Mesothelial cell of epicardium (in vitro differentiated cells): ENCODE results near the gene SETBP1. TPM values are rescaled to one million over a fixed set of nuclear protein-coding genes. Genes with fewer than 3 reads are reported as not detected.

Source experiments
- DNase-seq, 2 experiments: peaks; one replicate each; pipeline ENCODE4 v3.0.0; 2021; ENCODE audit warnings: low spot score in 2 of 2; ENCODE audit not compliant: unreplicated experiment in 2 of 2
- H3K27ac Mint-ChIP-seq: 2 replicates; pipeline ENCODE4 v1.8.0; 2021; ENCODE audit warnings: mixed read lengths
- H3K27me3 Mint-ChIP-seq: 2 replicates; pipeline ENCODE4 v1.8.0; 2021; ENCODE audit warnings: low read depth, mixed read lengths
- H3K36me3 Mint-ChIP-seq: 2 replicates; pipeline ENCODE4 v1.8.0; 2021; ENCODE audit warnings: mixed read lengths
- H3K4me1 Mint-ChIP-seq: 2 replicates; pipeline ENCODE4 v1.8.0; 2021; ENCODE audit warnings: mixed read lengths
- H3K4me3 Mint-ChIP-seq: 2 replicates; pipeline ENCODE4 v1.8.0; 2021; ENCODE audit warnings: mild to moderate bottlenecking, moderate library complexity, mixed read lengths
- H3K9me3 Mint-ChIP-seq: 2 replicates; pipeline ENCODE4 v1.8.0; 2021; ENCODE audit warnings: mixed read lengths
- total RNA-seq: library from RNA; stranded (reverse); gene quantifications from 3 replicates; pipeline ENCODE4 v1.2.1, GENCODE V29; 2021
- TF ChIP-seq, protein P1 (sequence below): fragments of 200-600 bp; sonication (generic); IDR thresholded peaks from one replicate; pipeline ENCODE4 v1.5.0; 2021; ENCODE audit warnings: antibody characterized with exemption; ENCODE audit not compliant: unreplicated experiment

The SETBP1 gene
- total RNA-seq, 1 donor from 2014 or later, result 47.7 TPM

DNA sequence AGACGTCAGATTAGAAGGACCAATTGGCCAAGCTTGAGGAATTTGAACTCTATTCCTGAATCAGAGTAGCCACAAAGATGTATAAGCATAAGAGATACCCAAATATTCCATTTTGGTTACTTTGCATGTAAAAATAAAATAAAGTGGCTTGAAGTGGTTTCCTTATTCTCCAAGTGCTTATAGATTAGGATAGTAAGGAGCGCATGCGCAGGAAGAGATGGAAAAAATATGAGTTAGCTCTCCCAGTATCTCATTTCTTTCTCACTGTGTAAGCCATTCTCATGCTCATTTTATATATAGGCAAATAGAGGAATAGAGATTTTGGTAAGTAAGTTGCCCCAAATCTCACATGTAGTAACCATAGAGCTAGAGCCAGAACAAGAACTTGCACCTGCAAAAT is 241.3 kb downstream of the SETBP1 start:
- DNase-seq, result no peak
- Mint-ChIP-seq H3K27ac (no peak overlapping the region), H3K27me3 (no peaks in the 10 kb centered on the region), H3K4me3 (no peak overlapping the region), H3K9me3 (no peaks in the 10 kb centered on the region), H3K4me1 (no peaks in the 10 kb centered on the region), H3K36me3 (no peaks in the 10 kb centered on the region)
- TF ChIP-seq, protein P1, sequence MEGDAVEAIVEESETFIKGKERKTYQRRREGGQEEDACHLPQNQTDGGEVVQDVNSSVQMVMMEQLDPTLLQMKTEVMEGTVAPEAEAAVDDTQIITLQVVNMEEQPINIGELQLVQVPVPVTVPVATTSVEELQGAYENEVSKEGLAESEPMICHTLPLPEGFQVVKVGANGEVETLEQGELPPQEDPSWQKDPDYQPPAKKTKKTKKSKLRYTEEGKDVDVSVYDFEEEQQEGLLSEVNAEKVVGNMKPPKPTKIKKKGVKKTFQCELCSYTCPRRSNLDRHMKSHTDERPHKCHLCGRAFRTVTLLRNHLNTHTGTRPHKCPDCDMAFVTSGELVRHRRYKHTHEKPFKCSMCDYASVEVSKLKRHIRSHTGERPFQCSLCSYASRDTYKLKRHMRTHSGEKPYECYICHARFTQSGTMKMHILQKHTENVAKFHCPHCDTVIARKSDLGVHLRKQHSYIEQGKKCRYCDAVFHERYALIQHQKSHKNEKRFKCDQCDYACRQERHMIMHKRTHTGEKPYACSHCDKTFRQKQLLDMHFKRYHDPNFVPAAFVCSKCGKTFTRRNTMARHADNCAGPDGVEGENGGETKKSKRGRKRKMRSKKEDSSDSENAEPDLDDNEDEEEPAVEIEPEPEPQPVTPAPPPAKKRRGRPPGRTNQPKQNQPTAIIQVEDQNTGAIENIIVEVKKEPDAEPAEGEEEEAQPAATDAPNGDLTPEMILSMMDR, result no peak

DNA sequence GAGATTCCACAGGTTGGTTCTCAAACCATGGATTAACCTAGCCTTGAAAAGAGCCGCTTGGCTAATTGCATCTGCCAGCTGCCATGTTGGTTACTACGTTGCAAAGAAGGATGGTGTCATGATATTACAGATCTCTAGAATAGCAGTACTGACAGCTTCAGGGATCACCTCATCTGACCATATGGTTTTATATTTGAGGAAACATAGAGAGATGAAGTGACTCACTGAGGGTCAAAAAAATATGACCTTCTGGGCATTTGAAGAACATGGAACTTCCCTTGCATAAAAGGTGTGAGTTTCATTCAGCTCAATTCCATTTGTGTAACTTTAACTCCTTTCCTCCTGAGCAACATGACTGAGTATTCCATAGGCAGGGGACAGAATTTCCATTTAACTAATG is 242.3 kb downstream of the SETBP1 start:
- H3K4me1 Mint-ChIP-seq, result no peaks in the 10 kb centered on the region
- H3K27ac Mint-ChIP-seq, result no peak overlapping the region
- no peaks in the 10 kb centered on the region for H3K9me3 Mint-ChIP-seq
- H3K36me3 Mint-ChIP-seq, result no peaks in the 10 kb centered on the region
- H3K27me3 Mint-ChIP-seq, result no peaks in the 10 kb centered on the region
- no peak overlapping the region for H3K4me3 Mint-ChIP-seq
- TF ChIP-seq, protein P1, result no peak
- no peak for DNase-seq

DNA sequence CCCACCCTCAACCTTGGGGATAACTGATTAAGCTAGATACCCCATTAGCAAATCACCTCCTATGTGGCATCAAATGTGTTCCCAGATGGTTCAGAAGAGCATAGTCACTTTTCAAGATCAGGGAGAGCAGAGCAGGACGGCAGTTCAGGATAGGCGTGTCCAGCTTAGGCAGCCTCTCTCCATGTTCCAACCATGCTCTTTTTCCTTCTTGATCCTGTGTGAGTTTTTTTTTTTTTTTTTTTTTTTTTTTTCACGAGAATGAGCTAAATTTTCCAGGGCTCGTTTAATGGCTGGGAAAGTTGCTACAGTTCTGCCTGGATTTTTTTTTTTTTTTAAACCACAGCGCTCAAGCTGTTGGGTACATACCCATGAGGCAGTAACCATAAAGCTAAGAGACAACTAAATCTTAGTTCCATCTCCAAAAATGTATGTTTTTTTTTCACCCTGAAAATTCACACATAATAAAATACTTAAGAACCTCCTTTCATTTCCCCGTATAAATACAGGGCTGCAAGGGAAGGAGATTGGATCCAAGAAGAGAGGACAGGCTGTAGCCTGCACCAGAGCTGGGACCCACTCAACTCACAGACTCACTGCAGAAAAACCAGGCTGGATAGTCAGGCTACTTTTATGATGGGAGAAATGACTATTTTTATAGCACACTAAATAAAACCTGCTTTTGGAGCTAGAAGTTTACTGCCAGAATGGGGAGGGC is 244.3 kb downstream of the SETBP1 start:
- no peak for DNase-seq
- no peaks in the 10 kb centered on the region for H3K4me1 Mint-ChIP-seq
- TF ChIP-seq, protein P1, result no peak
- peaks cover 5% of the 10 kb centered on the region for H3K9me3 Mint-ChIP-seq
- no peak overlapping the region for H3K27ac Mint-ChIP-seq
- no peak overlapping the region for H3K4me3 Mint-ChIP-seq
- no peaks in the 10 kb centered on the region for H3K27me3 Mint-ChIP-seq
- H3K36me3 Mint-ChIP-seq, result peaks cover 2% of the 10 kb centered on the region

DNA sequence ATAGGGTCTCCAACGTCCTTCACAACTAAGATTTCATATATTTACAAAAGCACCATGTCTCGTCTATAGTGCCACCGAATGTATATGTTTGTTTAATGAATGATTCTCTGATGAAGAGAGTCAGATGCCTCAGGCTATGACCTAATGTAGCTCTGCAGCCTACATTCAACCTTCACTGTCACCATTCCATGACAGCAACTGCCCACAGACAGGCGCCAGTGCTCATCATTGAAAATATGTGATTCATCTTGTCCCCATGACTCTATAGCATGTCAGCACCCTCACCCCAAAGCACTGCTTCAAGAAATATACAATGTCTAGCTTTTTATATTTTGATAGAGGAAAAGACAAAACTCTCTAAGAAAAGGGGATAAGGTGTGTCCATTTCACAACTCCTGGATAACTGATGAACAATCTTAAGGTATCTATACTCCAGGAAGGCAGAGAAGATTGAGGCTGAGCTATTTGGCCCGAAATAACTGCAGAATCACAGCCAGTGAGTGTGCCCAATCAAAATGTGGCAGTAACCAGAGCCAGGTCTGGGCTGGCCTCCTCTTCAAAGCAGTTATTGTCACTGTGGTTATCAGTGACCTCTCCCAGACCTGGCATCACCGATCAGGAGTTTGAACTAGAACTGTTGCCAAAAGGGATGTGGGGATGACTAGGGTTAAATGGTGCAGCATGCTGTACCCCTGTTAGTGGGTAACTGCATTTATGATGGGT is 246.6 kb downstream of the SETBP1 start:
- Mint-ChIP-seq H3K4me1 (no peaks in the 10 kb centered on the region), H3K4me3 (no peak overlapping the region), H3K36me3 (peaks cover 24% of the 10 kb centered on the region), H3K27ac (no peak overlapping the region), H3K27me3 (no peaks in the 10 kb centered on the region), H3K9me3 (peaks cover 26% of the 10 kb centered on the region)
- TF ChIP-seq, protein P1, result no peak
- DNase-seq, result no peak

- no peak overlapping the region for H3K4me3 Mint-ChIP-seq
- peaks cover 18% of the 10 kb centered on the region for H3K4me1 Mint-ChIP-seq
- TF ChIP-seq, protein P1, result no peak
- H3K36me3 Mint-ChIP-seq, result peaks cover 43% of the 10 kb centered on the region
- H3K27me3 Mint-ChIP-seq, result no peaks in the 10 kb centered on the region
- DNase-seq, result no peak
- H3K9me3 Mint-ChIP-seq, result peaks cover 35% of the 10 kb centered on the region
- no peak overlapping the region for H3K27ac Mint-ChIP-seq
Measured at GRCh38 chr18:44934901-44935300, 254.2 kb downstream of the SETBP1 start.
